HL-60/S4 treated with retinoic acid at 250 ng/mL for 4 days and 3 days (cell line): ENCODE measurements around the gene GH1.
"Not testable (repeated sequence)": the region's sequence is repeated elsewhere in the genome, so short reads cannot be mapped to it uniquely, and the experiment has no call there.

ENCODE experiments used
- in situ Hi-C: fragments of 300-500 bp; cut with MboI; formaldehyde crosslinking; loops from 2 replicates; pipeline ENCODE4 v1.7.0; 2022; ENCODE audit warnings: low sequenced_read_pairs

The GH1 gene

GRCh38 chr17:63903787-63904201, 14.8 kb downstream of the GH1 start:
- in situ Hi-C loops = loop anchor here (25.0 kb wide), 1 partner anchor 384 kb away; no protein-coding TSS in a partner anchor

- in situ Hi-C loops = loop anchor here (25.0 kb wide), 1 partner anchor 385 kb away; no protein-coding TSS in a partner anchor
Measured at GRCh38 chr17:63901971-63902370, 16.7 kb downstream of the GH1 start.

- in situ Hi-C loops = not testable (repeated sequence)
Measured at GRCh38 chr17:63898899-63899798, 19.5 kb downstream of the GH1 start.

DNA sequence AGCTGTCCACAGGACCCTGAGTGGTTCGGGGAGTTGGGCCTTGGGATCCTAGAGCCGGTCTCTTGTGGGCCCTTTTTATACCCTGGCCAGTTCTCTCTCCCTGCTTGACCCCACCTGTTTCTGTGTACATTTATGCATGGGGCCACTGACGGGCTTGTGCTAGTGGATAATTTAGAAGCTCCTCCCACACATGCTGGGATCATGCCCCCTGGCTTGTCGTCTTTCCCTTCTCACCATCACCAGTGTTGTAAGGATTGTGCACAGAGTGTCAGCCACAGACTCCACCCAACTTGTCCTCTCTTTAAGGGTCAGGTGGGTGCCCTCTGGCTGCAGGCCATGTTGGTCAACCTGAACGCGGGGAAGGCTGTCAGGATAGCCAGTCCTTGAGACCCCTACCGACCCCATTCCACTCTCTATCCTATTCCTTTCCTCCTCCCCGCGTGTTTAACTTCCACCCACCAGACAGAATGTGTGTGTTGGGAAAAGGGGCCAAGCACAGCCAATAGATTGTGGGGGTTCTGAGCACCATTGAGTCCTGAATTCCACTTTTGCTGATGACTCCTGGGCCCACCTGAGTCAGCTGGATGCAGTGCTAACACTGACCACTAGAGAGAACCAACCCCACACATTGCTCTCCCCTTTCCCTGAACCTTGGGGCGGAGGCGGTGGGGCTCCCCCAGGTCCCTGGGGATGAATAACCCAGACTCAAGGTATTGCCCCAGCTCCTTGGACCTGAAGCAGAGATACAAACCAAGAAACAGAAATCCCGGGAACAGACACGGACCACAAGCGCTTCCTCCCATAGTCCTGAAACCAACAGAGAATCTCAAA, 21.9 kb downstream of the GH1 start, which contains the start of gene CSH1:
Gene CSH1, minus strand, starts transcription at position 51 of the 831 bp plus-strand sequence. CDS start 63 bp downstream, outside the sequence.
- in situ Hi-C loops = not testable (repeated sequence)

GRCh38 chr17:63894821-63895220, 23.8 kb downstream of the GH1 start:
- in situ Hi-C loops = not testable (repeated sequence)

DNA sequence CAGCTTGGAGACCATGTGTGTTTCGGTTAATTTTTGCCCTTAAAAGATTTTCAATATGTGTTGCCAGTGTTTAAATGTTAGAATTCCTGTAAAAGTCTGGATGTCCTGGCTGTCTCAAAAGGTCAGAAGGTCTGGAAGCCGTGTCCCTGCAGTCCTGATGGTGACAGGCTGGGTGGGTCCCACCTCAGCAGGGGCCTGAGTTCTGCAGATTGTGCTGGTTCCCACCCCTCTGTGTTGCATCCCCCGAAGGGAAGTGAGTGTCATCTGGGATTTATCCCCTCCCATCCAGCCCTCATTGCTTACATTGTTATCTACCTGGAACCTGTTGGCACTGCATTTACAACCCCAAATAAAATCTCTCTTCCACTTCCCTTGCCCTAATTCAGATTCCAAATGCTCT, 24.6 kb downstream of the GH1 start:
- in situ Hi-C loops = not testable (repeated sequence)

GRCh38 chr17:63892316-63893037, 26.2 kb downstream of the GH1 start:
- in situ Hi-C loops = not testable (repeated sequence)

DNA sequence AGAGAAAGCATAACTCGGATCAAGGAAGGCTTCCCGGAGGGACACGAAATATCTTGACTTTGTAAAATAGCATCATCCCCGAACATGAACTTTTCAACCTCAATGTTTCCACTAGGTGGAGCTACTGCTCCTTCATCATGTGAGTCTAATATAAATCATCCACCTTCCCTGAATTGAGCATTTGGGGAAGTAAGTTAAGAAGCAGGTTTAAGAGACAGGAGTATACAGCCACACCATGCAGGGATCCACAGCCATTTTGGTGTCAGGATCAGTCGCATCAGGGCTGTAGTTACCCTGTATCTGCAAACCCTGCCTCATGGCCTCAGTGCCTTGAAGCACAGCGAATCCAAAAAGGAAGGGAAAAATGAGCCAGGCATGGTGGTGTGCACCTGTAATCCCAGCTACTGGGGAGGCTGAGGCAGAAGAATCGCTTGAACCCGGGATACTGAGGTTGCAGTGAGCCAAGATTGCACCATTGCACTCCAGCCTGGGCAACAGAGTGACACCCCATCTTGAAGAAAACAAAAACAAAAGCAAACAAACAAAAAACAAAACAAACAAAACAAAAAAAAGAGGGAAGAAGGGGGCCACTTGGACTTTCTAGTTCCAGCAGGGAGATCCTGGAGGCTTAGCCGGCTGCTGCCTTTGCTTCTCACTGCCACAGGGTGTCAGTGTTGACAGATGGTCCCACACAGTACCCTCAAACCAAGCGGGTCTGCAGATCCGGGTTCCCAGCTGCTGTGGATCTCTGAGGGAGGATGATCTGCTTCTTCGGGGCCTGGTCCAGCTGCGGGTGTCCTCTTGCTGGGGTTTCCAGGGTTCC, 29.4 kb downstream of the GH1 start:
- in situ Hi-C loops = not testable (repeated sequence)

- in situ Hi-C loops = not testable (repeated sequence)
Measured at GRCh38 chr17:63885119-63885518, 33.5 kb downstream of the GH1 start.

DNA sequence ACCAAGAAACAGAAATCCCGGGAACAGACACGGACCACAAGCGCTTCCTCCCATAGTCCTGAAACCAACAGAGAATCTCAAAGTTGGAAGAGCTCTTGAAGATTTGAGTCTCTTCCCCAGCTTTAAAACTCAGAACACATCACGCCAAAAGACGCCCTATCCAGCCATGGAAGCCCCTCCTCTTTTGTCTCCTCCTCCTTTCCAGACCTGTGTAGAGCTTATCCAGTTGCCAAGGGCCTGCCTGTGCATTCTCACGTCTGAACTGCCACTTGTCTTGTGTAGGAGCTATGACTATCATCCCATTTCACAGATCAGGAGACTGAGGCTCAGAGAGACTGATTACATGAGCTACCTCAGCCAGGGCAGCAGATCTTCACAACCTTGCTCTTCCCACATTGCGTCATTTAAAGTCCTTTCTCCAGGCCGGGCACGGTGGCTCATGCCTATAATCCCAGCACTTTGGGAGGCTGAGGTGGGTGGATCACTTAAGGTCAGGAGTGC, 36.0 kb downstream of the GH1 start:
- in situ Hi-C loops = not testable (repeated sequence)

GRCh38 chr17:63881935-63882601, 36.6 kb downstream of the GH1 start, which contains the start of gene GH2:
TSS of gene GH2 (minus strand) at chr17:63881944. CDS start at chr17:63881801, 143 bp downstream.
- in situ Hi-C loops = no loop called here

DNA sequence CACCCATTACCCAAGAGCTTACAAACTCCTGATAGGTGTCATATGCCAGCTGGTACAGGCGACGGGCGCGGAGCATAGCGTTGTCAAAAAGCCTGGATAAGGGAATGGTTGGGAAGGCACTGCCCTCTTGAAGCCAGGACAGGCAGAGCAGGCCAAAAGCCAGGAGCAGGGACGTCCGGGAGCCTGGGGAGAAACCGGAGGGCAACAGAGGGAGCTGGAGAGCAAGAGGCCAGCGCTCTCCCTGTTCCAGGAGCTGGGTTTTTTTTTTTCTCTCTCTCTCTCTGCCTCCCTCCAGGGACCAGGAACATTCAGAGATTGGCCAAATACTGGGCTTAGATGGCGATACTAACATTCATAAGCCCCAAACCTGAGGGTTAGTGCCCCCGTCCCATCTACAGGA, 37.3 kb downstream of the GH1 start:
- in situ Hi-C loops = not testable (repeated sequence)

DNA sequence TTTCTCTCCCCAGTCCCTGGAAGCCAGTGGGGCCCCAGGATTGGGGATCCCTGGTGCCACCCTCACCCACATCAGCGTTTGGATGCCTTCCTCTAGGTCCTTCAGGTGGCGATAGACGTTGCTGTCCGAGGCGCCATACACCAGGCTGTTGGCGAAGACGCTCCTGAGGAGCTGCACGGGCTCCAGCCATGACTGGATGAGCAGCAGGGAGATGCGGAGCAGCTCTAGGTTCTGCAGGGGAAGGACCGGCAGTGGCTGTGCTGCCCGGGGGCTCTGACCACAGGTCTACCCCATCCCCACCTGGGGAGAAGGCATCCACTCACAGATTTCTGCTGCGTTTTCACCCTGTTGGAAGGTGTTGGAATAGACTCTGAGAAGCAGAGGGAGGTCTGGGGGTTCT, 37.9 kb downstream of the GH1 start:
- in situ Hi-C loops = no loop called here

- in situ Hi-C loops = not testable (repeated sequence)
Measured at GRCh38 chr17:63878413-63878812, 40.2 kb downstream of the GH1 start.

DNA sequence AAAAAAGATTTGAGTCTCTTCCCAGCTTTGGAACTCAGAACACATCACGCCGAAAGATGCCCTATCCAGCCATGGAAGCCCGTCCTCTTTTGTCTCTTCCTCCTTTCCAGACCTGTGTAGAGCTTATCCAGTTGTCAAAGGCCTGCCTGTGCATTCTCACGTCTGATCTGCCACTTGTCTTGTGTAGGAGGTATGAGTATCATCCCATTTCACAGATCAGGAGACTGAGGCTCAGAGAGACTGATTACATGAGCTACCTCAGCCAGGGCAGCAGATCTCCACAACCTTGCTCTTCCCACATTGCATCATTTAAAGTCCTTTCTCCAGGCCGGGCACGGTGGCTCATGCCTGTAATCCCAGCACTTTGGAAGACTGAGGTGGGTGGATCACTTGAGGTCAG, 43.9 kb downstream of the GH1 start:
- in situ Hi-C loops = not testable (repeated sequence)

- in situ Hi-C loops = not testable (repeated sequence)
Measured at GRCh38 chr17:63874061-63874626, 44.5 kb downstream of the GH1 start.

DNA sequence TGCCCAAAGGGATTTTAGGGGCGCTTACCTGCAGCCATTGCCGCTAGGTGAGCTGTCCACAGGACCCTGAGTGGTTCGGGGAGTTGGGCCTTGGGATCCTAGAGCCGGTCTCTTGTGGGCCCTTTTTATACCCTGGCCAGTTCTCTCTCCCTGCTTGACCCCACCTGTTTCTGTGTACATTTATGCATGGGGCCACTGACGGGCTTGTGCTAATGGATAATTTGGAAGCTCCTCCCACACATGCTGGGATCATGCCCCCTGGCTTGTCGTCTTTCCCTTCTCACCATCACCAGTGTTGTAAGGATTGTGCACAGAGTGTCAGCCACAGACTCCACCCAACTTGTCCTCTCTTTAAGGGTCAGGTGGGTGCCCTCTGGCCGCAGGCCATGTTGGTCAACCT, 45.1 kb downstream of the GH1 start, which contains the start of gene CSH2:
Gene CSH2, minus strand, starts transcription at position 101 of the 400 bp plus-strand sequence. Its CDS starts 63 bp downstream, at position 38.
- in situ Hi-C loops = not testable (repeated sequence)

- in situ Hi-C loops = not testable (repeated sequence)
Measured at GRCh38 chr17:63871646-63872365, 46.8 kb downstream of the GH1 start.
